Tibial nerve (tissue), 4 donors: ENCODE results near the gene PEX11B.

Experiments
- EP300 ChIP-seq, 2 donors: sonication (generic); formaldehyde crosslinking; IDR thresholded peaks; one replicate each; pipeline ENCODE4 v1.6.1; 2017; ENCODE audit warnings: antibody characterized with exemption in 2 of 2, mild to moderate bottlenecking in 1 of 2
- POLR2A ChIP-seq, 2 donors: fragments of 450-650 bp; IDR thresholded peaks; one replicate each; pipeline ENCODE4 v1.6.1; 2017; ENCODE audit warnings: antibody characterized with exemption in 2 of 2, mild to moderate bottlenecking in 2 of 2, moderate library complexity in 2 of 2
- TF ChIP-seq, protein P1 (sequence below), 5 experiments: fragments of 200-600 bp in 3 of 5; fragments of 450-650 bp in 2 of 5; sonication (generic) in 3 of 5; IDR thresholded peaks; one replicate each; pipeline ENCODE4 v1.5.1; 2016 to 2019; ENCODE audit warnings: antibody characterized with exemption in 5 of 5, mild to moderate bottlenecking in 3 of 5, moderate library complexity in 2 of 5

DNA sequence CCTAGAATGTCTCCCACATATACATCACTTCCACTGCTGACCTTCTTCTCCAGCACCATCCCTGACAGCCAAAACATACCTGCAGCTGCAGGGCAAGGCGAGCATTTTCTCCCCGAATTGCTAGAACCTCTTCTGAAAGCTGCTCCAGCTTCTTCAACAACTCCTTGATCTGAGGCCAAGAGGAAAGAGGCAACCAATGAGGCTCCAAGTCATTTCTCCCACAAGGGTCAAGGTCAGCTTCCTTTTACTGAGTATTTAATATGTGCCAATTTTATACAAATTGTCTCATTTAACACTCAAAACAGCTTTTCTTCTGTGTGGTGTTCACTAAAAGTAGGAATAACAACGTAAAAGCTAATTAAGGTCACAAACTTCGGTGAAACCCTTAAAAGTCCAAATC lies 50.3 kb downstream of the PEX11B start:
- TF ChIP-seq, protein P1, sequence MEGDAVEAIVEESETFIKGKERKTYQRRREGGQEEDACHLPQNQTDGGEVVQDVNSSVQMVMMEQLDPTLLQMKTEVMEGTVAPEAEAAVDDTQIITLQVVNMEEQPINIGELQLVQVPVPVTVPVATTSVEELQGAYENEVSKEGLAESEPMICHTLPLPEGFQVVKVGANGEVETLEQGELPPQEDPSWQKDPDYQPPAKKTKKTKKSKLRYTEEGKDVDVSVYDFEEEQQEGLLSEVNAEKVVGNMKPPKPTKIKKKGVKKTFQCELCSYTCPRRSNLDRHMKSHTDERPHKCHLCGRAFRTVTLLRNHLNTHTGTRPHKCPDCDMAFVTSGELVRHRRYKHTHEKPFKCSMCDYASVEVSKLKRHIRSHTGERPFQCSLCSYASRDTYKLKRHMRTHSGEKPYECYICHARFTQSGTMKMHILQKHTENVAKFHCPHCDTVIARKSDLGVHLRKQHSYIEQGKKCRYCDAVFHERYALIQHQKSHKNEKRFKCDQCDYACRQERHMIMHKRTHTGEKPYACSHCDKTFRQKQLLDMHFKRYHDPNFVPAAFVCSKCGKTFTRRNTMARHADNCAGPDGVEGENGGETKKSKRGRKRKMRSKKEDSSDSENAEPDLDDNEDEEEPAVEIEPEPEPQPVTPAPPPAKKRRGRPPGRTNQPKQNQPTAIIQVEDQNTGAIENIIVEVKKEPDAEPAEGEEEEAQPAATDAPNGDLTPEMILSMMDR (IDR thresholded peaks at IDR 0.05) = no peak
- TF ChIP-seq POLR2A (IDR thresholded peaks at IDR 0.05) (no peak), EP300 (IDR thresholded peaks at IDR 0.05) (no peak)
